Measurements from ENCODE around the gene GLI3. TPM values are rescaled to one million over a fixed set of nuclear protein-coding genes. Genes with fewer than 3 reads are reported as not detected.
A peak's percentile ranks its signal among the peaks of the same experiment; 100 is the strongest.

Gene GLI3
- total RNA-seq, 1 donor from 2014 or later, result 57.0 TPM

- Mint-ChIP-seq H3K4me1 (ENCODE audit: unreplicated experiment) (peaks cover 30% of the 10 kb centered on the region), H3K9me3 (ENCODE audit: unreplicated experiment) (no peaks in the 10 kb centered on the region), H3K36me3 (ENCODE audit: unreplicated experiment) (peaks cover 27% of the 10 kb centered on the region), H3K27ac (ENCODE audit: unreplicated experiment) (no peak overlapping the region), H3K27me3 (ENCODE audit: unreplicated experiment) (no peaks in the 10 kb centered on the region), H3K4me3 (ENCODE audit: unreplicated experiment) (no peak overlapping the region)
- DNase-seq (ENCODE audit: extremely low spot score, unreplicated experiment), result no peak
- no peak for TF ChIP-seq CTCF (IDR thresholded peaks at IDR 0.05)
Measured at GRCh38 chr7:41978858-41979257, 258.2 kb downstream of the GLI3 start.

- TF ChIP-seq CTCF (IDR thresholded peaks at IDR 0.05), result no peak
- Mint-ChIP-seq H3K9me3 (ENCODE audit: unreplicated experiment) (no peaks in the 10 kb centered on the region), H3K4me3 (ENCODE audit: unreplicated experiment) (no peak overlapping the region), H3K36me3 (ENCODE audit: unreplicated experiment) (peaks cover 26% of the 10 kb centered on the region), H3K27me3 (ENCODE audit: unreplicated experiment) (no peaks in the 10 kb centered on the region), H3K27ac (ENCODE audit: unreplicated experiment) (no peak overlapping the region), H3K4me1 (ENCODE audit: unreplicated experiment) (peaks cover 30% of the 10 kb centered on the region)
- no peak for DNase-seq (ENCODE audit: extremely low spot score, unreplicated experiment)
Measured at GRCh38 chr7:41977661-41978060, 259.3 kb downstream of the GLI3 start.

- no peak overlapping the region for H3K4me3 Mint-ChIP-seq (ENCODE audit: unreplicated experiment)
Measured at GRCh38 chr7:41977151-41977651, 259.8 kb downstream of the GLI3 start.

DNA sequence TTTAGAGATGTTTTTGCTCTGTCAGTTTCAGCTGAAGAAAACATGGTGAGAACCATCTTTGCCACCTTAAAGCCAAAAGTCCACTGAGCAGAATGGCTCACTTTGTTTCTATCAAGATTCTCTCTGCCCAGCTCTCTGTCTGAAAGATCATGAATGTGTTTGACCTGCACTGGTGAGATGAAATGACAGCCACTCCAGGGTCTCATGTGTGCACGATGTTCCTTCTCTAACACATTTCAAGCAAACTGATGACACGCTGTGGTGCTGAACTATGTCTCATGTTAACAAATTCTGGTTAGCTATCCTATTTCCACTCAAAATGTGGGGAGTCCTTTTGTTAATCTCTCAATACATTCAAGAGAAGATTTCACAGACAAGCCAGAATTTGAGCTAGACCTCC lies 260.6 kb downstream of the GLI3 start:
- H3K36me3 Mint-ChIP-seq (ENCODE audit: unreplicated experiment), result peaks cover 38% of the 10 kb centered on the region
- no peak for TF ChIP-seq CTCF (IDR thresholded peaks at IDR 0.05)
- H3K9me3 Mint-ChIP-seq (ENCODE audit: unreplicated experiment), result no peaks in the 10 kb centered on the region
- H3K27ac Mint-ChIP-seq (ENCODE audit: unreplicated experiment), result no peak overlapping the region
- no peaks in the 10 kb centered on the region for H3K27me3 Mint-ChIP-seq (ENCODE audit: unreplicated experiment)
- no peak overlapping the region for H3K4me3 Mint-ChIP-seq (ENCODE audit: unreplicated experiment)
- H3K4me1 Mint-ChIP-seq (ENCODE audit: unreplicated experiment), result peaks cover 22% of the 10 kb centered on the region
- DNase-seq (ENCODE audit: extremely low spot score, unreplicated experiment), result no peak

More at GRCh38 chr7:41977151-41977651, 259.8 kb downstream of the GLI3 start:
- TF ChIP-seq CTCF (IDR thresholded peaks at IDR 0.05), result peak; percentile 80
- H3K36me3 Mint-ChIP-seq (ENCODE audit: unreplicated experiment), result peaks cover 31% of the 10 kb centered on the region
- H3K4me1 Mint-ChIP-seq (ENCODE audit: unreplicated experiment), result peaks cover 30% of the 10 kb centered on the region
- no peak for DNase-seq (ENCODE audit: extremely low spot score, unreplicated experiment)
- H3K27ac Mint-ChIP-seq (ENCODE audit: unreplicated experiment), result no peak overlapping the region
- H3K27me3 Mint-ChIP-seq (ENCODE audit: unreplicated experiment), result no peaks in the 10 kb centered on the region
- H3K9me3 Mint-ChIP-seq (ENCODE audit: unreplicated experiment), result no peaks in the 10 kb centered on the region

DNA sequence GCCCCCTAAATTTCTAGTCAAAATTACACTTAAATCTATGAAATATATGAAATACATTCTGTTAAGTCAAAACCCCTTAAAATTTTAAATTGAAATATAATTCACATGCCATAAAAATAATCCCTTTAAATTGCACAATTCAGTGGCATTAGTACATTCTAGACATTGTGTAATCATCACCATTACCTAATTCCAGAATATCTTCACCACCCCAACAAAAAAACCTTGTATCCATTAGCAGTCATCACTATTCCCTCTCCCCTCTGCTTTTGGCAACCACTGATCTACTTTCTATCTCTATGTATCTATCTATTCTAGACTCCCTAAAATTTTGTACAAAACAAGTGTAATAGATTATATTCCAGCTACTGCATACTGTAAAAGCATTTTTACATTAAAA lies 261.2 kb downstream of the GLI3 start:
- Mint-ChIP-seq H3K4me1 (ENCODE audit: unreplicated experiment) (peaks cover 19% of the 10 kb centered on the region), H3K36me3 (ENCODE audit: unreplicated experiment) (peaks cover 41% of the 10 kb centered on the region), H3K9me3 (ENCODE audit: unreplicated experiment) (no peaks in the 10 kb centered on the region), H3K27ac (ENCODE audit: unreplicated experiment) (no peak overlapping the region), H3K27me3 (ENCODE audit: unreplicated experiment) (no peaks in the 10 kb centered on the region), H3K4me3 (ENCODE audit: unreplicated experiment) (no peak overlapping the region)
- no peak for DNase-seq (ENCODE audit: extremely low spot score, unreplicated experiment)
- no peak for TF ChIP-seq CTCF (IDR thresholded peaks at IDR 0.05)
